Heart left ventricle (tissue), 13 donors: ENCODE data around the gene IQCC.

ENCODE experiments used
- CTCF ChIP-seq, 12 donors: fragments of 200-600 bp; sonication (generic) in 4 of 12; IDR thresholded peaks; one replicate each; pipeline versions ENCODE4 v1.5.0 to v1.8.0; 2018 to 2022; ENCODE audit warnings: antibody characterized with exemption in 12 of 12, mild to moderate bottlenecking in 5 of 12
- POLR2A ChIP-seq, 2 donors: fragments of 450-650 bp; IDR thresholded peaks; one replicate each; pipeline ENCODE4 v1.6.1; 2017; ENCODE audit warnings: antibody characterized with exemption in 2 of 2, mild to moderate bottlenecking in 2 of 2, moderate library complexity in 2 of 2
- donor health status: ischemic (EF 13 %, LVEDD 7.1; RV severe dilation, severe dysfunction).
- donor health status: DM: no; HTN: yes; CAD: no.
- donor health status: DM: no; HTN: no; CAD: no.
- donor health status: ischemic (EF 25% LVEDD 6.9; RV normal size, moderate dysfunction).
- donor health status: ischemic (EF 25% LVEDD 5.7; RV mildly dilated, moderate dysfunction).
- donor health status: ischemic (EF 35%, LVEDD 5.7; RV mildly dilated, moderate dysfunction).
- donor health status: nonischemic (EF 11% LVEDD 7.7; RV severe dilation, severe dysfunction).
- donor health status: DM: yes; HTN: yes; CAD: no.
- donor health status: PGD.
- donor health status: ischemic (EF 29% LVEDD 5.4; RV normal size, mild dysfunction).
- donor health status: nonischemic (EF 23%, LVEDD 6.1; RV moderate dilation, normal function).

GRCh38 chr1:32247452-32247851 lies 42.0 kb downstream of the IQCC start:
- TF ChIP-seq CTCF (IDR thresholded peaks at IDR 0.05) (no peak), POLR2A (IDR thresholded peaks at IDR 0.05) (no peak)
